Cardiac muscle cell (in vitro differentiated cells and primary cell): ENCODE data around the gene TPD52L2. TPM values are rescaled to one million over a fixed set of nuclear protein-coding genes. Genes with fewer than 3 reads are reported as not detected.

Experiments
- DNase-seq, 2 donors: peaks; one replicate each; pipeline versions ENCODE4 v3.0.0 to v3.0.0-alpha.2; 2010 to 2017; ENCODE audit warnings: low read depth in 1 of 2, low spot score in 1 of 2
- H3K27ac ChIP-seq: fragments of 200-600 bp; sonication (generic); 2 replicates; pipeline ENCODE4 v1.5.1; 2016
- H3K27me3 ChIP-seq: fragments of 200-600 bp; sonication (generic); 2 replicates; pipeline ENCODE4 v1.6.0; 2016; ENCODE audit warnings: control low read depth
- H3K36me3 ChIP-seq: fragments of 200-600 bp; sonication (generic); 2 replicates; pipeline ENCODE4 v1.5.1; 2016; ENCODE audit warnings: control low read depth
- H3K4me1 ChIP-seq: fragments of 200-600 bp; sonication (generic); 2 replicates; pipeline ENCODE4 v1.8.1; 2017; ENCODE audit warnings: low read depth, mild to moderate bottlenecking, mixed run types
- H3K4me3 ChIP-seq: fragments of 200-600 bp; sonication (generic); 2 replicates; pipeline ENCODE4 v1.5.1; 2016; ENCODE audit warnings: mild to moderate bottlenecking
- H3K9me3 ChIP-seq: fragments of 200-600 bp; sonication (generic); 2 replicates; pipeline ENCODE4 v1.5.1; 2017; ENCODE audit warnings: low read depth, mild to moderate bottlenecking, control low read depth
- polyA plus RNA-seq: library from polyadenylated mRNA; unstranded; fragments of >200 nt; fragmentation: Nextera tagmentation; extraction: Ambion mirVana; gene quantifications from 2 replicates; pipeline ENCODE4 v1.2.1, GENCODE V29; 2016
- total RNA-seq: library from RNA; depleted of rRNA; stranded (reverse); fragments of >200 nt; gene quantifications from 2 replicates; pipeline ENCODE4 v1.2.3, GENCODE V29; 2016
- TF ChIP-seq, protein P1 (sequence below): IDR thresholded peaks from 2 replicates; pipeline ENCODE4 v1.5.1; 2012; ENCODE audit warnings: low read depth, mild to moderate bottlenecking, low read length

TPD52L2 gene
- total and polyA plus RNA-seq, 2 experiments from 2014 or later: 103 to 114 TPM

GRCh38 chr20:63837479-63837878, 27.6 kb upstream of the TPD52L2 start:
- Histone ChIP-seq H3K27ac (peak overlapping the region; percentile 67), H3K27me3 (no peaks in the 10 kb centered on the region), H3K4me1 (peaks cover 32% of the 10 kb centered on the region), H3K4me3 (no peak overlapping the region), H3K36me3 (no peaks in the 10 kb centered on the region), H3K9me3 (no peaks in the 10 kb centered on the region)
- no peak for DNase-seq
- TF ChIP-seq, protein P1, sequence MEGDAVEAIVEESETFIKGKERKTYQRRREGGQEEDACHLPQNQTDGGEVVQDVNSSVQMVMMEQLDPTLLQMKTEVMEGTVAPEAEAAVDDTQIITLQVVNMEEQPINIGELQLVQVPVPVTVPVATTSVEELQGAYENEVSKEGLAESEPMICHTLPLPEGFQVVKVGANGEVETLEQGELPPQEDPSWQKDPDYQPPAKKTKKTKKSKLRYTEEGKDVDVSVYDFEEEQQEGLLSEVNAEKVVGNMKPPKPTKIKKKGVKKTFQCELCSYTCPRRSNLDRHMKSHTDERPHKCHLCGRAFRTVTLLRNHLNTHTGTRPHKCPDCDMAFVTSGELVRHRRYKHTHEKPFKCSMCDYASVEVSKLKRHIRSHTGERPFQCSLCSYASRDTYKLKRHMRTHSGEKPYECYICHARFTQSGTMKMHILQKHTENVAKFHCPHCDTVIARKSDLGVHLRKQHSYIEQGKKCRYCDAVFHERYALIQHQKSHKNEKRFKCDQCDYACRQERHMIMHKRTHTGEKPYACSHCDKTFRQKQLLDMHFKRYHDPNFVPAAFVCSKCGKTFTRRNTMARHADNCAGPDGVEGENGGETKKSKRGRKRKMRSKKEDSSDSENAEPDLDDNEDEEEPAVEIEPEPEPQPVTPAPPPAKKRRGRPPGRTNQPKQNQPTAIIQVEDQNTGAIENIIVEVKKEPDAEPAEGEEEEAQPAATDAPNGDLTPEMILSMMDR: no peak

DNA sequence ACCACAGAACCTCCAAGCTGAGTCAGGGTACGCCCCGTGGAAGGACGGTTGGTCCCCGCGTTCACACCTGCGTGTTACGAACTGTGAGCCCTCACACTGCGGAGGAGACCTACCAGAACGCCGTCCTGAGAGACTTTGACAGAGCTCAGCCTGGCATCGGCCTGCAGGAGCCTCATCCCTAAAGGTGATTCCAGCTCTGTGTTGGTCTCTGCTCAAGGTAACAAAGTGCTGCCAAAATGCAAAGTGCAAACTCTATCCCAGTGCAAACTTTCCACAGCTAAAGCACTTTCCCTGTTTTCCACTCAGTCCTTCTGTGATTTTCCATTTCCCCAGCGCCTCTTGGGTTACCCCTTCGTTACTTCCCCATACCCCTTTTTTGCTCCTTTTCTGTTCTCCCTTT, 25.4 kb upstream of the TPD52L2 start:
- H3K9me3 ChIP-seq: no peaks in the 10 kb centered on the region
- H3K4me1 ChIP-seq: peaks cover 20% of the 10 kb centered on the region
- TF ChIP-seq, protein P1: no peak
- H3K36me3 ChIP-seq: no peaks in the 10 kb centered on the region
- H3K27me3 ChIP-seq: no peaks in the 10 kb centered on the region
- no peak for DNase-seq
- H3K27ac ChIP-seq: no peak overlapping the region
- H3K4me3 ChIP-seq: no peak overlapping the region

DNA sequence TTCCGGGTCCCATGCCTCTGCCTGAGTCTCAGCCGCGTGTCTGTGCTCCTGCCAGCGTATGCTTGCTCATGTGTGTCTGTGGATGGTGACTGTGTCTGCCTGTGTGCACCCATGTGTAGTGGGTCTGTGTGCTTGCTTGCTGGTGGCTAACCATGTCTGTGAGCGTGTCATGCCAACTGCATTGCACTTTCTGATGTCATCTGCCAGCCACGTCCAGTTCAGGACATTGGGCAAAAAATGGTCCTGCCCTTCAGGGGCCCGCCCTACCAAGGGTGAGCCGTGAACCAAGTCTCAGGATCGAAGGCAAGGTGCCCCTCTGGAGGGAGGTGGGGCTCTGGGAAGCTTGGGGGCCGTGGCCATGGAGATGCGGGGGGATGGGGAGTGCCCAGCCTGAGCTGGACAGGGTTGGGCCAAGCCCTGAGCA, 24.7 kb upstream of the TPD52L2 start:
- no peak overlapping the region for H3K4me3 ChIP-seq
- H3K9me3 ChIP-seq: no peaks in the 10 kb centered on the region
- TF ChIP-seq, protein P1: no peak
- DNase-seq: no peak
- H3K4me1 ChIP-seq: peaks cover 21% of the 10 kb centered on the region
- H3K27ac ChIP-seq: no peak overlapping the region
- H3K36me3 ChIP-seq: no peaks in the 10 kb centered on the region
- H3K27me3 ChIP-seq: no peaks in the 10 kb centered on the region

GRCh38 chr20:63842258-63842657, 22.8 kb upstream of the TPD52L2 start:
- no peak overlapping the region for H3K4me3 ChIP-seq
- TF ChIP-seq, protein P1: no peak
- no peaks in the 10 kb centered on the region for H3K27me3 ChIP-seq
- H3K27ac ChIP-seq: no peak overlapping the region
- H3K4me1 ChIP-seq: peaks cover 23% of the 10 kb centered on the region
- DNase-seq: no peak
- H3K9me3 ChIP-seq: no peaks in the 10 kb centered on the region
- no peaks in the 10 kb centered on the region for H3K36me3 ChIP-seq

- H3K27ac ChIP-seq: no peak overlapping the region
- no peak for DNase-seq
- no peaks in the 10 kb centered on the region for H3K27me3 ChIP-seq
- peaks cover 26% of the 10 kb centered on the region for H3K4me1 ChIP-seq
- H3K9me3 ChIP-seq: no peaks in the 10 kb centered on the region
- TF ChIP-seq, protein P1: no peak
- no peak overlapping the region for H3K4me3 ChIP-seq
- H3K36me3 ChIP-seq: no peaks in the 10 kb centered on the region
Measured at GRCh38 chr20:63843222-63843621, 21.8 kb upstream of the TPD52L2 start.

GRCh38 chr20:63843778-63844177, 21.3 kb upstream of the TPD52L2 start:
- Histone ChIP-seq H3K36me3 (no peaks in the 10 kb centered on the region), H3K9me3 (no peaks in the 10 kb centered on the region), H3K4me3 (no peak overlapping the region), H3K4me1 (peaks cover 31% of the 10 kb centered on the region), H3K27me3 (no peaks in the 10 kb centered on the region), H3K27ac (no peak overlapping the region)
- no peak for DNase-seq
- TF ChIP-seq, protein P1: no peak
